ENCODE results near the gene ARHGAP42.
A peak's percentile ranks its signal among the peaks of the same experiment; 100 is the strongest.

The ARHGAP42 gene

DNA sequence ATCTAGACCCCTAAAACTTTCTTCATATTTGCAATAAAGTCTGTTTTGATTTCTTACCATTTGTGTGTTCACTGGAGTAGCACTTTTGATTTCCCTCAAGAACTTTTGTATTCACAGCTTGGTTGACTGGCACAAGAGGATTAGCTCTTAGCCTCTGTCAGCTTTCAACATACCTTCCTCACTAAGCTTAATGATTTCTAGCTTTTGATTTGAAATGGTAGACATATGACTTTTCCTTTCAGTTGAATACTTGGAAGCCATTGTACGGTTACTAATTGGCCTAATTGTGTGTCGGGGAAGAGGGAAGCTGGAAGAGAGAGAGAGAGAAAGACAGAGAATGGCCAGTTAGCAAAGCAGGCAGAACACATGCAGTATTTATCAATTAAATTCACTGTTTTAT, 180.5 kb downstream of the ARHGAP42 start:
- H3K4me3 ChIP-seq, result no peak overlapping the region
- TF ChIP-seq EZH2 (IDR thresholded peaks at IDR 0.05) (no peak), POLR2AphosphoS5 (IDR thresholded peaks at IDR 0.05; ENCODE audit: borderline replicate concordance, low read depth, low read length) (no peak), FOXP2 (optimal IDR thresholded peaks at IDR 0.05; ENCODE audit: control extremely low read depth, extremely low read length, insufficient read depth) (no peak)
- no peaks in the 10 kb centered on the region for H3K9me3 ChIP-seq (ENCODE audit: low read depth, low read length)
- no peak for DNase-seq (ENCODE audit: low read depth, low spot score)
- H3K9ac ChIP-seq (ENCODE audit: insufficient read length), result no peak overlapping the region
- H3K27ac ChIP-seq, result no peak overlapping the region
- no peaks in the 10 kb centered on the region for H3K36me3 ChIP-seq (ENCODE audit: insufficient read depth, low read length)

DNA sequence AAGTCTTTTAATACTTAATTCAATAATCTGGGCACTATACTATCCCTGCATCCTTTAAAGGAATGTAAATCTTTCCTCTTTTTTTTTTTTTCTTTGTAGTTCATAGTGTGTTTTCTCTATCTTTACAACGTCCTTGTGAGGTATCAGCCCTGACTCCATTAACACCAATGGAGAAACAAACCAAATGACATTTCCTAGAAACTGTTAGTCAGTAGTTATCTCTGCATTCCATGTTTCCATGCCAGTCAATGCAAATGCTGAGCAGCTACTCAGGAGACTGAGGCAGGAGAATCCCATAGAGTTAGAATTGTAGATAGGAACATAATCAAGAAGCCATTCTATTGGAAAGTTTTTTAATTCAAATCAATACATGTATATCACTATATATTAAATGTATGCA, 182.2 kb downstream of the ARHGAP42 start:
- no peaks in the 10 kb centered on the region for H3K9me3 ChIP-seq (ENCODE audit: low read depth, low read length)
- no peak for DNase-seq (ENCODE audit: low read depth, low spot score)
- H3K9ac ChIP-seq (ENCODE audit: insufficient read length), result no peak overlapping the region
- TF ChIP-seq FOXP2 (optimal IDR thresholded peaks at IDR 0.05; ENCODE audit: control extremely low read depth, extremely low read length, insufficient read depth) (no peak), EZH2 (IDR thresholded peaks at IDR 0.05) (no peak), POLR2AphosphoS5 (IDR thresholded peaks at IDR 0.05; ENCODE audit: borderline replicate concordance, low read depth, low read length) (no peak)
- H3K4me3 ChIP-seq, result no peak overlapping the region
- no peak overlapping the region for H3K27ac ChIP-seq
- H3K36me3 ChIP-seq (ENCODE audit: insufficient read depth, low read length), result no peaks in the 10 kb centered on the region

GRCh38 chr11:100870138-100870537, 183.1 kb downstream of the ARHGAP42 start:
- Histone ChIP-seq H3K4me3 (no peak overlapping the region), H3K27ac (no peak overlapping the region), H3K36me3 (ENCODE audit: insufficient read depth, low read length) (no peaks in the 10 kb centered on the region), H3K9ac (ENCODE audit: insufficient read length) (no peak overlapping the region), H3K9me3 (ENCODE audit: low read depth, low read length) (no peaks in the 10 kb centered on the region)
- TF ChIP-seq POLR2AphosphoS5 (IDR thresholded peaks at IDR 0.05; ENCODE audit: borderline replicate concordance, low read depth, low read length) (no peak), FOXP2 (optimal IDR thresholded peaks at IDR 0.05; ENCODE audit: control extremely low read depth, extremely low read length, insufficient read depth) (no peak), EZH2 (IDR thresholded peaks at IDR 0.05) (no peak)
- no peak for DNase-seq (ENCODE audit: low read depth, low spot score)

DNA sequence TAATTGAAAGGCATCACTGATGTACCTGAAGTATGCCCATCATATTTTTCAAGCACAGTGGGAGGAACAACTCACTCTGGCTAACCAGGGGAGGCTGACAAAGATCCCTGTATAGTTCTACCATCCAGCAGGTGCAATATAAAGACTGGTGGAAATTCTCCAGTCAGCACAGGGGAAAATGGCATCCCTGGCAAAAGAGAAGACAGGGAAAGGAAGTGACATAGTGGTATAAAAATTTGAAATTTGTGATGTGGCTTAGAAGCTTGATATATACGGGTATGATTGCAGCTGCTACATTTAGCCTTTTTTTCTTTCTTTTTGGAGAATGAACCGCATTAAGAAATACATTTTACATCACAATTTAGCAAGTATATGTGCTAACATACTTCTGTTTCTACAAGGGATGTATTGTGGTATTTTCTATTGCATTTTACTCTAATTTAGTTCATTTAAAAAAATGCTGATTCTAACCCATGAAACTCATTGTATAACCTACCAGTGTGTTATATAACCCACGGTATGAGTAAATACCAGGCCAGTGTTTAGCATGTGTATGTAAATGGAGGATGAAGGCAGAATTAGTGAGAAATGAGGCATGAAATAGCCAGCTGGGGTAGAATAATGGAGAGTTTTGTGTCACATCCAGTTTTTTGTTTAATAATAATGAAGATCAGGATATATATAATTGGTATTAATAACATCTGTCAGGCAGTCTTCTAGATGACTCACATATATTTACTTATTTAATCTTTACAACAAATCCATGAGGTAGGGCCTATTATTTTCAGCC, 186.1 kb downstream of the ARHGAP42 start:
- TF ChIP-seq FOXP2 (optimal IDR thresholded peaks at IDR 0.05; ENCODE audit: control extremely low read depth, extremely low read length, insufficient read depth) (no peak), EZH2 (IDR thresholded peaks at IDR 0.05) (no peak), POLR2AphosphoS5 (IDR thresholded peaks at IDR 0.05; ENCODE audit: borderline replicate concordance, low read depth, low read length) (no peak)
- no peak overlapping the region for H3K9ac ChIP-seq (ENCODE audit: insufficient read length)
- H3K4me3 ChIP-seq, result no peak overlapping the region
- no peak overlapping the region for H3K27ac ChIP-seq
- H3K36me3 ChIP-seq (ENCODE audit: insufficient read depth, low read length), result no peaks in the 10 kb centered on the region
- no peaks in the 10 kb centered on the region for H3K9me3 ChIP-seq (ENCODE audit: low read depth, low read length)
- DNase-seq (ENCODE audit: low read depth, low spot score), result no peak

- TF ChIP-seq FOXP2 (optimal IDR thresholded peaks at IDR 0.05; ENCODE audit: control extremely low read depth, extremely low read length, insufficient read depth) (no peak), EZH2 (IDR thresholded peaks at IDR 0.05) (no peak), POLR2AphosphoS5 (IDR thresholded peaks at IDR 0.05; ENCODE audit: borderline replicate concordance, low read depth, low read length) (no peak)
Measured at GRCh38 chr11:100874203-100874602, 187.1 kb downstream of the ARHGAP42 start.

GRCh38 chr11:100875521-100875869, 188.4 kb downstream of the ARHGAP42 start:
- Histone ChIP-seq H3K4me3 (no peak overlapping the region), H3K27ac (no peak overlapping the region), H3K36me3 (ENCODE audit: insufficient read depth, low read length) (no peaks in the 10 kb centered on the region), H3K9me3 (ENCODE audit: low read depth, low read length) (no peaks in the 10 kb centered on the region), H3K9ac (ENCODE audit: insufficient read length) (no peak overlapping the region)
- TF ChIP-seq FOXP2 (optimal IDR thresholded peaks at IDR 0.05; ENCODE audit: control extremely low read depth, extremely low read length, insufficient read depth) (no peak), EZH2 (IDR thresholded peaks at IDR 0.05) (no peak), POLR2AphosphoS5 (IDR thresholded peaks at IDR 0.05; ENCODE audit: borderline replicate concordance, low read depth, low read length) (no peak)
- DNase-seq (ENCODE audit: low read depth, low spot score), result no peak

More at GRCh38 chr11:100874203-100874602, 187.1 kb downstream of the ARHGAP42 start:
- Histone ChIP-seq H3K9me3 (ENCODE audit: low read depth, low read length) (no peaks in the 10 kb centered on the region), H3K9ac (ENCODE audit: insufficient read length) (no peak overlapping the region), H3K36me3 (ENCODE audit: insufficient read depth, low read length) (no peaks in the 10 kb centered on the region), H3K27ac (no peak overlapping the region), H3K4me3 (no peak overlapping the region)
- DNase-seq (ENCODE audit: low read depth, low spot score), result no peak

GRCh38 chr11:100876815-100877520, 189.9 kb downstream of the ARHGAP42 start:
- TF ChIP-seq FOXP2 (optimal IDR thresholded peaks at IDR 0.05; ENCODE audit: control extremely low read depth, extremely low read length, insufficient read depth), result no peak
- TF ChIP-seq EZH2 (IDR thresholded peaks at IDR 0.05), result no peak
- TF ChIP-seq POLR2AphosphoS5 (IDR thresholded peaks at IDR 0.05; ENCODE audit: borderline replicate concordance, low read depth, low read length), result no peak
- H3K9me3 ChIP-seq (ENCODE audit: low read depth, low read length), result no peaks in the 10 kb centered on the region
- H3K36me3 ChIP-seq (ENCODE audit: insufficient read depth, low read length), result no peaks in the 10 kb centered on the region
- no peak for DNase-seq (ENCODE audit: low read depth, low spot score)
- H3K4me3 ChIP-seq, result no peak overlapping the region
- H3K27ac ChIP-seq, result peak overlapping the region; percentile 46
- no peak overlapping the region for H3K9ac ChIP-seq (ENCODE audit: insufficient read length)

- Histone ChIP-seq H3K36me3 (ENCODE audit: insufficient read depth, low read length) (no peaks in the 10 kb centered on the region), H3K27ac (no peak overlapping the region), H3K9me3 (ENCODE audit: low read depth, low read length) (no peaks in the 10 kb centered on the region), H3K9ac (ENCODE audit: insufficient read length) (no peak overlapping the region), H3K4me3 (no peak overlapping the region)
- TF ChIP-seq POLR2AphosphoS5 (IDR thresholded peaks at IDR 0.05; ENCODE audit: borderline replicate concordance, low read depth, low read length) (no peak), FOXP2 (optimal IDR thresholded peaks at IDR 0.05; ENCODE audit: control extremely low read depth, extremely low read length, insufficient read depth) (no peak), EZH2 (IDR thresholded peaks at IDR 0.05) (no peak)
- DNase-seq (ENCODE audit: low read depth, low spot score), result no peak
Measured at GRCh38 chr11:100878474-100878873, 191.4 kb downstream of the ARHGAP42 start.

All from SK-N-MC (cell line).